NB4 (cell line): ENCODE results near the gene CD302.

Experiments
- CTCF ChIP-seq: IDR thresholded peaks from one replicate; pipeline ENCODE4 v1.5.1; 2012; ENCODE audit warnings: low read depth, low read length
- MAX ChIP-seq: IDR thresholded peaks from 2 replicates; pipeline ENCODE4 v1.6.1; 2011; ENCODE audit warnings: low read depth, low read length
- POLR2A ChIP-seq: IDR thresholded peaks from 2 replicates; pipeline ENCODE4 v1.6.1; 2011; ENCODE audit warnings: mild to moderate bottlenecking; ENCODE audit not compliant: insufficient read length; ENCODE audit errors: extremely low read depth

GRCh38 chr2:159818940-159819339 is 20.9 kb upstream of the CD302 start:
- TF ChIP-seq POLR2A (no peak), CTCF (no peak), MAX (no peak)
